GM12891 (cell line): ENCODE measurements around the gene CTXND1.

ENCODE experiments used
- POLR2A ChIP-seq: IDR thresholded peaks from 2 replicates; pipeline ENCODE4 v1.6.1; 2011; ENCODE audit warnings: low read depth, low read length, control low read depth
- POLR2AphosphoS5 ChIP-seq: IDR thresholded peaks from 2 replicates; pipeline ENCODE4 v1.6.1; 2011; ENCODE audit warnings: low read depth, low read length, control low read depth

GRCh38 chr15:80267658-80268057, 15.6 kb upstream of the CTXND1 start:
- no peak for TF ChIP-seq POLR2A
- TF ChIP-seq POLR2AphosphoS5, result no peak
